Activated CD4-positive, alpha-beta memory T cell treated with anti-CD3 and anti-CD28 coated beads, Interleukin-2, amount 10 ng/mL, durations not matched to agents 7 days and 5 days (primary cell): ENCODE data around the gene CAMTA1. TPM values are rescaled to one million over a fixed set of nuclear protein-coding genes. Genes with fewer than 3 reads are reported as not detected.
A peak's percentile ranks its signal among the peaks of the same experiment; 100 is the strongest.
"Not testable (repeated sequence)": the region's sequence is repeated elsewhere in the genome, so short reads cannot be mapped to it uniquely, and the experiment has no call there.

Experiments used
- CTCF ChIA-PET: fragments of 350-600 bp; sonication (Branson Sonifier 250); formaldehyde crosslinking; loops from one replicate; lab custom pipeline; 2021; ENCODE audit warnings: antibody characterized with exemption, inconsistent platforms; lab: Charles Lee
- POLR2A ChIA-PET: fragments of 350-600 bp; sonication (Branson Sonifier 250); formaldehyde crosslinking; loops from one replicate; lab custom pipeline; 2021; ENCODE audit warnings: antibody characterized with exemption; lab: Charles Lee
- DNase-seq: peaks from one replicate; pipeline ENCODE4 v3.0.0-alpha.2; 2020
- H3K27ac Mint-ChIP-seq: one replicate; pipeline ENCODE4 v1.8.0; 2021; ENCODE audit warnings: mild to moderate bottlenecking, mixed read lengths
- H3K27me3 Mint-ChIP-seq: one replicate; pipeline ENCODE4 v1.8.0; 2021; ENCODE audit warnings: mixed read lengths
- H3K36me3 Mint-ChIP-seq: one replicate; pipeline ENCODE4 v1.8.0; 2021; ENCODE audit warnings: low read depth, mixed read lengths
- H3K4me1 Mint-ChIP-seq: one replicate; pipeline ENCODE4 v1.8.0; 2021; ENCODE audit warnings: mixed read lengths
- H3K4me3 Mint-ChIP-seq: one replicate; pipeline ENCODE4 v1.8.0; 2021; ENCODE audit warnings: mild to moderate bottlenecking, mixed read lengths
- H3K9me3 Mint-ChIP-seq: one replicate; pipeline ENCODE4 v1.8.0; 2021; ENCODE audit warnings: mixed read lengths
- total RNA-seq, 2 experiments: library from RNA; stranded (reverse); gene quantifications; one replicate each; pipeline ENCODE4 v1.2.3, GENCODE V29; 2021

Gene CAMTA1
- total RNA-seq, 2 experiments from 2014 or later: 43.0 to 47.3 TPM

DNA sequence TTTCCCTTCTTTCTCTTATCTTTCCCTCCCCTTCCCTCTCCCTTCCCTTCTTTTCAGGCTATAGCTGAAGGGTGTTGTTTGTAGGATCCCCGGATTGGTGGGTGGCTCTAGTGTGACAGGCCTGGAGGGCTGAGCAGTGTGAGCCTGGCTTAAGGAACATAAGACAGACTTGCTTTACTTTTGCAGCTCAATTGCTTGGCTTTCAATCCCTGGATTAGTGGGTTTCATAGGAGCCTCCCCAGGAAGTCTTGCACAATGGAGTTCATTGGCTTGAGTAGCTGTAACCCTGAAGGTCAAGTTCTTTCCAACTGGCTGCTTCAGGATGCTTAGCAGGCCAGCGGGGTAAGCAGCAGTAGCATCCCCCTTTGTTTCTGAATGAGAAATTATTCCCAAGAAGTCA lies 126.7 kb downstream of the CAMTA1 start:
- no peak for DNase-seq
- H3K27ac Mint-ChIP-seq: no peak overlapping the region
- peaks cover 11% of the 10 kb centered on the region for H3K27me3 Mint-ChIP-seq
- ChIA-PET CTCF (no interaction called here), POLR2A (no interaction called here)
- no peaks in the 10 kb centered on the region for H3K36me3 Mint-ChIP-seq
- no peak overlapping the region for H3K4me3 Mint-ChIP-seq
- peaks cover 3% of the 10 kb centered on the region for H3K4me1 Mint-ChIP-seq
- H3K9me3 Mint-ChIP-seq: no peaks in the 10 kb centered on the region

DNA sequence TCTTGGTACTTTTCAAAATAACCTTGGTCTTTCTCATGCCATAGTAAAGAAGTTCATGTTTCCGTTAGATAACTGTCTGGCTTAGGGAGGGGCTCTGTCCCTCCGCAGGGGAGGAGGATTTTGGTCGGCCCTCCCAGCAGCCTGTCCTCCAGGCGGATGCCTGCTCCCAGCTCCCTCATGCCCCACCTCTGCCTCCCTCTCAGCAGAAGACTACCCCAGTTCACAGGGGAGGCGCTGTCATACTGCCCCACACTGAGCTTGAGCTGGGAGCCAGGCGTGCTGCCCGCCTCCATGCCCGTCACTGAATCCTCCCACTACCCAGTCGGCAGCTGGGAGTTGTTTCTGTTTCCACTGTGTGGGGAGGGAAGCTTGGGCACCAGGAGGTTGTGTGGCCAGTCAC lies 127.3 kb downstream of the CAMTA1 start:
- H3K9me3 Mint-ChIP-seq: no peaks in the 10 kb centered on the region
- CTCF ChIA-PET: no interaction called here
- POLR2A ChIA-PET: no interaction called here
- DNase-seq: no peak
- H3K27ac Mint-ChIP-seq: no peak overlapping the region
- no peak overlapping the region for H3K4me3 Mint-ChIP-seq
- no peaks in the 10 kb centered on the region for H3K36me3 Mint-ChIP-seq
- peaks cover 11% of the 10 kb centered on the region for H3K27me3 Mint-ChIP-seq
- peaks cover 8% of the 10 kb centered on the region for H3K4me1 Mint-ChIP-seq

DNA sequence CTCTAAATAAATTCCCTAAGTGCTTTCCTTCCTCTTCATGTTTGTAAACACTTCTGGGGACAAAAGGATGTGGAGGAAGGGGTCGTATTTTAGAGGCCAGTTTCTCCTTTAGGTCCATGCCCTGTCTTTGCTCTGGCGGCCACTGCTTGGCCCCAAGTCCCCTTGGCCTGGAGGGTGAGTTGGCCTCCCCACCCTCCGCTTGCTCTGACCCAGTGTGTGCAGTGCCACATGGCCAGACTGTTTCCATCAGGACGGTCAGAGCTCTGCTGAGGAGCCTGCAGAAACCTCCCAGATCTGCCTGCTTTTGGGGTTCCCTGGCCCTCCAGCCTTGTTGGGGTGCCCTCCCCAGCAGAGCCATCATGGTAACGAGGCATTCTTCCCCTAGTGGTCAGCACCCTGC lies 127.8 kb downstream of the CAMTA1 start:
- Mint-ChIP-seq H3K4me3 (no peak overlapping the region), H3K27me3 (peaks cover 6% of the 10 kb centered on the region), H3K4me1 (peaks cover 8% of the 10 kb centered on the region), H3K9me3 (no peaks in the 10 kb centered on the region), H3K27ac (no peak overlapping the region), H3K36me3 (no peaks in the 10 kb centered on the region)
- CTCF ChIA-PET: no interaction called here
- DNase-seq: no peak
- POLR2A ChIA-PET: no interaction called here

DNA sequence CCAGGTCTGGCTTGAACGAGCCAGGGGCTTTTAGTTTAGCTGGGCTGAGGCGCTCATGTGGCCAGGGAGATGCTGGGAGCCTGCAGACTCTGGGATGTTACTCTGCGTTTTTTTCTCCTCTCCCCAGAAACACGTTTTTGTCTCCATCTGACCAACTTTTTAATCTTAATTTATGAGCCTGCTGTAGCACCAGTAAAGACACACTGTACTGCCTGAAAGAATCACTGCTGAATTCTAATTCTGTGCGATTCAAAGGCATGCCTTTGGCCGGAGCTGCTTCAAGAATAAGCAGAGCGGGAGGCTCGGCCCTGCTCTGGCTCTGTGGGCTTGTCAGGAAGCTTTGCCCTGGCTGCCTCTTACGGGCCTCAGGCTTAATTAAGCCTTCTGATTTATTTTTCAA lies 129.5 kb downstream of the CAMTA1 start:
- no peak for DNase-seq
- CTCF ChIA-PET: no interaction called here
- Mint-ChIP-seq H3K4me3 (no peak overlapping the region), H3K27ac (no peak overlapping the region), H3K36me3 (no peaks in the 10 kb centered on the region), H3K27me3 (peaks cover 4% of the 10 kb centered on the region), H3K4me1 (peaks cover 10% of the 10 kb centered on the region), H3K9me3 (no peaks in the 10 kb centered on the region)
- POLR2A ChIA-PET: interaction anchor here (0.7 kb wide), 1 partner anchor 17 kb away, joined by 3 read pairs; no protein-coding TSS in a partner anchor

DNA sequence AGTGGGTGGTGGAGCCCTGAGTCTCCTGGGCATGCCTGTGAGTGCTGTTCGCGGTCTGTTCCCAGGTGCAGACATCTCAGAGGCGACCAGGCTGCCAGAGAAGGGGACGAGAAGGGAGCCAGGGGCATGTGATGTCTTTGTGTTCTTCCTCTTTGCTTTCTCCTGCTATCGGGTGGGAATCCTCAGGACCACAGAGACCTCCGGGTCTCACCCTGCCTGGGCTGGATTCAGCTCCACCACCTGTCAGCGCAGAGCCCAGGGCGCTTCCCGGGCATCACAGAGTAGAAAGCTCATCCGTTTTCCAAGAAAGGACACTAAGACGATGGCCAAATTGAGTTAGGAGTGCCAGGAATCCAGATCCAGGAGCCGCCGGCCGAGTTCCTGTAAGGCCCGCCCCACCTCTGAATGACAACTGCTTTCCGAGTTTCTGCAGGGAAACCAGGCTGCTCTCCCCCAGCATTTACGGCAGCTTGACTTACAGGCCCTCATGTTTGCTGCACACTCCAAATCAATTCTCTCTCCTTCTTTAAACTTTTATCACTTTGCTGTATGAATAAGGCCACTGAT lies 130.8 kb downstream of the CAMTA1 start:
- no peaks in the 10 kb centered on the region for H3K9me3 Mint-ChIP-seq
- POLR2A ChIA-PET: no interaction called here
- CTCF ChIA-PET: interaction anchor here (0.6 kb wide), 1 partner anchor 11 kb away, joined by 5 read pairs; no protein-coding TSS in a partner anchor

DNA sequence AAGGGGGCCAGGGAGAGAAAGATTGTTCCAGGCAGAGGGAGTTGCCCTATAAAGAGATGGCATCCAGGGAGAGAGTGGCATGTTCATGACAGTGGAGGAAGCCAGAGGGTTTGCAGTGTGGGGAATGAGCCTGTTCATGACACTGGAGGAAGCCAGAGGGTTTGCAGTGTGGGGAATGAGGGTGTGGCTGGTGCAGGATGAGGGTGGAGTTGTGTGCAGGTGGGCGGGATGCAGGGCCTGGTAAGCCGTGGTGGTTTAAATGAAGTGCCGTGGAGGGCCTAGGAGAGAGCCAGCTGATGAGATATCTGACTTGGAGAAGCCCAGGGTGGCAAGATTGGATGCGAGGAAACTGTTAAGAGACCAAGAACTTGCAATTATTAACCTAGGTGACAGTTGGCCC lies 131.8 kb downstream of the CAMTA1 start:
- H3K4me1 Mint-ChIP-seq: peaks cover 10% of the 10 kb centered on the region
- no peak for DNase-seq
- no peaks in the 10 kb centered on the region for H3K36me3 Mint-ChIP-seq
- peaks cover 4% of the 10 kb centered on the region for H3K27me3 Mint-ChIP-seq
- no peak overlapping the region for H3K4me3 Mint-ChIP-seq
- peak overlapping the region; percentile 38 for H3K27ac Mint-ChIP-seq
- ChIA-PET CTCF (interaction anchor here (0.7 kb wide), 1 partner anchor 75 kb away, joined by 3 read pairs; no protein-coding TSS in a partner anchor), POLR2A (no interaction called here)
- no peaks in the 10 kb centered on the region for H3K9me3 Mint-ChIP-seq

More for the DNA sequence above, 130.8 kb downstream of the CAMTA1 start:
- no peak for DNase-seq
- Mint-ChIP-seq H3K4me1 (peaks cover 10% of the 10 kb centered on the region), H3K36me3 (no peaks in the 10 kb centered on the region), H3K4me3 (no peak overlapping the region), H3K27me3 (peaks cover 4% of the 10 kb centered on the region), H3K27ac (no peak overlapping the region)

DNA sequence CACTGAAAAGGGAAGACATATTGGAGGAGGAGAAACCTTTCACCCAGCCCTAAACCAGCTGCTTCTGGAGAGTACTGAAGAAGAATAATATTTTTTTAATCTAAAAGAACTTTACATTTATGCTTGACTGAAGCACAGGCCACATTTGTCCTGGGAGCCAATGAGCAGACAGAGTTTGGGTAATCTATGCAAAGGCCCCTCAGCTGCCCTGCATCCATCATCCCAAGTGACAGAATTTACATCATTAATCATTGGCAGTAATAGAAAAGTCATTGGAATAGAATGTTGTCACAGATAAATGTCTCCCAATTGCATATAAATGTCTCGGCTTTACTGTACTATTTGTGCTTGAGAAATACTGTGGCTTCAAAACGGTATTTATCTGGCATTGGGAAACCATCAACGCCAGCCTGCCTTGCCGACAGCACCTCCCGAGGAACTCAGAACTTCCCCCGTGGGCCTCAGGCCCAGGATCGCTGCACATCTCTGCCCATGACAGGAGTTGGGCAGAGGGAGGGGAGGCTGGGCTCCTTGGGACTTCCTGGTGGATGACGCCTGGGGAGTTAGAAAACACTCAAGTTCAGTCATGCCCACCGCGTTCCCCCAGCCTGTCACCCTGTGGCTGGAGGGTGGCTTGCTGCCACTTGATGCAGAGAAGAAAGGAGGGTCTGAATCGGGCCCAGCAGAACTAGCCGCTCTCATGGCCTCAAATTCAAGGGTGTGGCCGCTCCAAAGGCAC lies 133.1 kb downstream of the CAMTA1 start:
- POLR2A ChIA-PET: no interaction called here
- no peaks in the 10 kb centered on the region for H3K36me3 Mint-ChIP-seq
- no peak for DNase-seq
- no peak overlapping the region for H3K4me3 Mint-ChIP-seq
- H3K27me3 Mint-ChIP-seq: peaks cover 4% of the 10 kb centered on the region
- H3K9me3 Mint-ChIP-seq: no peaks in the 10 kb centered on the region
- peak overlapping the region; percentile 40 for H3K27ac Mint-ChIP-seq
- CTCF ChIA-PET: no interaction called here
- H3K4me1 Mint-ChIP-seq: peaks cover 10% of the 10 kb centered on the region

DNA sequence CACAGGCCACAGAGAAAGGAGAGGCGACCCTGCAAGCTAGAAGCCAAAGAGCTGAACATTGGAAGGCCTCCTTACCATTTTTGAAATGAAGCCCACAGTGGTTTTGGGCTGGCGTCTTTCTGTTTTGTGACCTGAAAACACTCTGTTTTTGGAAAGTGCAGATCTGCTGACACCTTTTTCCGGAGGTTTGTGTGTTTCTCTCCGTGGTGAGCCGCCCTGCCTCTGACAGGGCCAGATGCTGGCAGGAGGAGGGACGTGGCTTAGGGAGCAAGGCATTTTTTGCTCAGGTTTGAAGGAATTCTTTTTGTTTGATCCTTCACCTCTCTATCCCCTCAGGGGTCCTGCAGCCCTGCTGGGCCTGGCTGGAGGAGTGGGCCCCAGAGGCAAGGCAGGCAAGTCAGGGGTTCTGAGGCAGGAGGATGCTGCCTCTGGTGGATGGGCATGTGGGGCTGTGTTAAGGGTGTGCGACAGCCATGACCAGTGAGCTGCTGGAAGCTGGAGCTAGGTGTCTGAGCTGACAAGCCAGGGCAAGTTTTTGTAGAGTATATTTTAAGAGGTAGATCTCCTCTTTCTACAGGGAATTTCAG lies 133.8 kb downstream of the CAMTA1 start:
- H3K9me3 Mint-ChIP-seq: no peaks in the 10 kb centered on the region
- no peaks in the 10 kb centered on the region for H3K27me3 Mint-ChIP-seq
- H3K4me1 Mint-ChIP-seq: peaks cover 10% of the 10 kb centered on the region
- H3K4me3 Mint-ChIP-seq: no peak overlapping the region
- H3K27ac Mint-ChIP-seq: no peak overlapping the region
- POLR2A ChIA-PET: no interaction called here
- H3K36me3 Mint-ChIP-seq: no peaks in the 10 kb centered on the region
- no peak for DNase-seq
- CTCF ChIA-PET: interaction anchor here (1.1 kb wide), 1 partner anchor 200 kb away, joined by 3 read pairs; no protein-coding TSS in a partner anchor

DNA sequence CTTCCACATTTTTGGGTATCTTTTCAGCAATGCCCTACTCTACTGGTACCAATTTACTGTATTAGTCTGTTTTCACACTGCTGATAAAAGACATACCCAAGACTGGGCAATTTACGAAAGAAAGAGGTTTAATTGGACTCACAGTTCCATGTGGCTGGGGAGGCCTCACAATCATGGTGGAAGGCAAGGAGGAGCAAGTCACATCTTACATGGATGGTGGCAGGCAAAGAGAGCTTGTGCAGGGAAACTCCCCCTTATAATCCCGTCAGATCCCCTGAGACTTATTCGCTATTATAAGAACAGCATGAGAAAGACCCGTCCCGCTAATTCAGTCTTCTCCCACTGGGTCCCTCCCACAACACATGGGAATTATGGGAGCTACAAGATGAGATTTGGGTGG lies 136.3 kb downstream of the CAMTA1 start:
- H3K27me3 Mint-ChIP-seq, H3K27ac Mint-ChIP-seq, DNase-seq, POLR2A ChIA-PET, H3K4me1 Mint-ChIP-seq, H3K36me3 Mint-ChIP-seq, H3K4me3 Mint-ChIP-seq, CTCF ChIA-PET, H3K9me3 Mint-ChIP-seq: not testable (repeated sequence)

DNA sequence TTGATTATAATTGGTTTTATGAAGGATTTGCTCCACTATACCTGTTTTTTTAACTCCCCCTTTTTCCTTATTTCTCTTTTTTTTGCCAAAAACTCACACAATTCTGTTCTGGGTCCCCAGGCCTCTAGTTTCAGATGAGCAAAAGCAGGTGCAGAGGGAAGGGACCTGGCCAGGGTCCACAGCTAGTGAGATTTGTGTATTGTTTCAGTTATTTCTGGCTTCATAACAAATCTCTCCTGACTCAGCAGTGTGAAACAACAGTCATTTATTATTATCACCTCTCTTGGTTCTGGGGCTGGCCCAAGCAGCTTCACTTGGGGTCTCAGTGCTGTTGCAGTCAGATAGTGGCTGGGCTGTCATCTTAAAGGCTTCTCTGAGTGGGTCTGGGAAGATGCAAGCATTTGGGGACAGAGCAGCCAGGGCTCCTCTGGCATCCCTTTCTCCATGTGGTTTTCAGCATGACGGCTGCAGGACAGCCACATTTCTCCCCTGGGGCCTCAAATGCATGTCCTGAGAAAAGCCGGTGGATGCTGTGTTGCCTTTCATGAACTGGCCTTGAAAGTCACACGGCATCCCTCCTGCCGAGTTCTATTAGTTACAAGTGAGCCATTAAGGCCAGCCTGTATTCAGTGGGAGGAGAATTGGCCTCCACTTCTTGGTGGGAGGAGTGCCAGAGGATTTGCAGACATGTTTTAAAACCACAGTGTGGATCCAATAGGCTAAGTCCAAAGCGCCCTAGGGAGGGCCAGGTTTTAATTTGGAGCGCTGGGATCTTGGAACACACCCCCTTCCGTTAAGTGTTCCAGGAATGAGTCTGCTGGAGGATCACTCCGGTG lies 137.1 kb downstream of the CAMTA1 start:
- H3K4me3 Mint-ChIP-seq: no peak overlapping the region
- CTCF ChIA-PET: no interaction called here
- H3K4me1 Mint-ChIP-seq: peaks cover 4% of the 10 kb centered on the region
- H3K27me3 Mint-ChIP-seq: no peaks in the 10 kb centered on the region
- H3K9me3 Mint-ChIP-seq: no peaks in the 10 kb centered on the region
- no peak for DNase-seq
- POLR2A ChIA-PET: no interaction called here
- no peak overlapping the region for H3K27ac Mint-ChIP-seq
- no peaks in the 10 kb centered on the region for H3K36me3 Mint-ChIP-seq

DNA sequence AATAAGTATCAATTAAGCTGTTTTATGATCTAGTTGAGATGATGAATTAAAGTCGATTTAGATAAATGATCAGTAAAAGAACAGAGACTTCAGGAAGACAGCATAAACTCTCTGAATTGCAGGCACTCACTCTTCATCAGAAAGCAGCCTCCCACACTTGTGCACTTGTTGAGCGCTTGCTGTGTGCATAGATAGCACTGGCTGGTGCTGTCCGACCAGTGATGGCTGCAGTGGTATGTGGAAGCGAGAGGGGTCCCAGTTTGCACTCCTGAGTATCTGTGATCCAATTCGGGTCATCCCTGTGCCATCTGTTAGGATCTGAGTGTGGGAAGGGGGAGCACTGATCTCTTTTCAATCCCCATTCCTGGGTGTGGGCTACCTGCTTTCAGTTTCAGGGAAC lies 137.8 kb downstream of the CAMTA1 start:
- no peak overlapping the region for H3K27ac Mint-ChIP-seq
- H3K4me1 Mint-ChIP-seq: peaks cover 1% of the 10 kb centered on the region
- H3K27me3 Mint-ChIP-seq: peaks cover 1% of the 10 kb centered on the region
- no peaks in the 10 kb centered on the region for H3K9me3 Mint-ChIP-seq
- POLR2A ChIA-PET: no interaction called here
- H3K4me3 Mint-ChIP-seq: no peak overlapping the region
- CTCF ChIA-PET: no interaction called here
- H3K36me3 Mint-ChIP-seq: no peaks in the 10 kb centered on the region
- DNase-seq: no peak

DNA sequence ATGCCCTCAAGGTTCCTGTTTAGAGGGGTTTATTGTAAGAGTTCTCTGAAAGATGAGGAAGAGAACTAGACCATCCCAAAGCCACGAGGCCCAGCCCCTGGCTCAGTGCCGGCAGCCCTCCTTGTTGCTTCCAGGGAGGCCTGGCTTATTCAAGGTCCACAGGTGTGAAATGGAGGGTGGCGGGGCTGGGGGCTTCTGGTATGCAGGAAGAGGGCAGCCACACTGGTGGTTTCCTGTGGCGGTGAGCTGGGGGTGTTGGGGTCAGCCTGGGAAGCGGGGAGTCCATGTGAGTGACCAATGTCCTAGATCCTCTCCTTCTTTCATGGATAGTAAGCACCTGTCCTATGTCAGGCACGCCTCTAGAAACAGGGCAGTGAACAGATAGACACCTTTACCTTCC lies 138.2 kb downstream of the CAMTA1 start:
- Mint-ChIP-seq H3K27ac (no peak overlapping the region), H3K4me1 (peaks cover 1% of the 10 kb centered on the region), H3K27me3 (peaks cover 1% of the 10 kb centered on the region), H3K4me3 (no peak overlapping the region), H3K36me3 (no peaks in the 10 kb centered on the region), H3K9me3 (no peaks in the 10 kb centered on the region)
- ChIA-PET POLR2A (no interaction called here), CTCF (no interaction called here)
- DNase-seq: no peak
